HG02763 (cell line): ENCODE results near the gene SSPN.
"Not testable (repeated sequence)": the region's sequence is repeated elsewhere in the genome, so short reads cannot be mapped to it uniquely, and the experiment has no call there.

Experiments
- ATAC-seq: cut with Tn5 transposase; IDR thresholded peaks from one replicate; pipeline ENCODE4 v1.9.1; 2021; ENCODE audit warnings: mild to moderate bottlenecking, moderate library complexity; ENCODE audit not compliant: unreplicated experiment

Gene SSPN

DNA sequence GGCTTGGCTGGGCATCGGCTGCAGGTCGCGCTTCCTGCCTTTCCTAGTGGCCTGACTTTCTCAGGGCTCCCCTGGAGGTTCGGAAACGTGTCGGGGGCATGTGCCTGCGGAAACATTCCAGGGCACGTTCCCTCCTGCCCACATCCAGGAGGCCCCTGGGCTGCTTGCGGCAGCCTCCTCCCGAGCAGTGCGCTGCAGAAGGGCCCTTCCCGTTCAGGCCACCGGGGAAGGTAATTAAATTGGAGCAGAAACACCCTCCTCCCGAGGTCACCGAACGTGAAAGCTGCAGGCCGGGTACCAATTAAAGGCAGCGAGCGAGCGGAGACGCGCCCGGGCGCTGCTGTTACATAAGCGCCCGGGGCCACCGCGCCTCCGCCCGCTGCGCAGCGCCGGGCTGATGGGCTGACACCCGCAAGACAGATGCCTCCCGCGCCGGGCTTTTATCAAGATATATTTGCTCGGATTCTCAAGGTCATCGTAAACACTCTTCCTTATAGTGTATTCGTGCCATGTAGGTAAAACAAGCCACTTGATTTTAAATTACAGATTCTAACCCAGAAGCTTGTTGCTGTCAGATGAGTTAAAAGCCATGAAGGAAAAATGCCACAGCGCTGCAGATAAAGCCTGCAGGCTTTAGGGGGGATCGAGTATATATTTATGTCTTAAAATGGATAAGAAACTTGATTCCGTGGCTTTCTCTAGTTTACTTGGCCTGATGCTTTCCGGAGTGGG is 31.4 kb downstream of the SSPN start:
- ATAC-seq, result no peak

DNA sequence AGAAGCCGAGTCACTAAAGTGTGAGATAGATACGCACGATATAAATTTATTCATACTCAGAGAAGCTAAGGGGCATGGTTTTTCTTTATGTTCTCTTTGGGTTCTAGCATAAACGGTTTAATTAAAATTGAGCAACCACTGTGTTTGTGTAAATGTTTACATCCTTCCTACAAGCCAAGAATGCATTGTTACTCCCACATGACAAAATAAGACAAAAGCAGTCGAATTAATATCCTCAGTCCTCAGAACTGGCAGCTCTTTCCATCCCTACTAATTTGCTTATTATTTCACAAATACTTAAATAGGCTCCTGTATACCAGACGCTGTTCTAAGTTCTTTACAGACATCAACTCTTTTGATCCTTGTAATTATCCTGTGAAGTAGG is 32.0 kb downstream of the SSPN start:
- no peak for ATAC-seq

DNA sequence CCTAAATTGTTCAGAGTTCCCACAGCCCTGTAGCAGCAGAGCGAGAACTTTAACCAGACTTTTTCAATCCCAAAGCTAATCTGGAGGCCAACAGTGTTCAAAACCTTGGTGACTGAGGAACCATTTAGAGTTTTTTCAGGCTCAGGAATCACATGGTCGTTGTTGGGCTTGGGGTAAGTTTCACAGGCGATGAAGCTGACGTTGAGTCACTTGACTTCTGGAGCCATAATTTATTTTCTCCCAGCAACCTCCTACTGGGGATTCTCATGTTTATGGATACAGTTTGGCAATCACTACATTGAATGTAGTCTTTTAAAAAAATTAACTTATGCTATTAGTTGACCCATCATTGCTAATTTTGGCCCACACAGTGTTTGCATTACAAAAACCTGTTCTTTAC is 34.5 kb downstream of the SSPN start:
- no peak for ATAC-seq

DNA sequence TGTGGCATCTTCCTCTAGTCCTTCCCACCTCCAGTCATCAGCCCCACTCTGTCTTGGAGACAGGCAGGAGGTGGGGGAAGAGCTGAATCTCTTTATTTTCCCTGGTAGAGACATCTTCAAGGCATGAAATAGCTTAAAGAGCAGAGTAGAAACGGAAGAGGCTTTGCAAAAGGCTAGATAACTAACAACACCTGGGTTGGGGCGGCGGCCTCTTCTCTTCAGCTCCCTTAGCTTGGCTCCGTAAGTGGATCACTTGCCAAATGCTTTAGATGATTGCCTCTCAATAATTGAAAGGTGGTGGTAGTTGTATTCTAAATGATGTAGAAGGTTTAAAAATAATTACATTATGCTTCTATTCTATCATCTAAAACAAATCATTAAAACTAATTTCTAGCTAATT is 36.1 kb downstream of the SSPN start:
- ATAC-seq, result no peak

DNA sequence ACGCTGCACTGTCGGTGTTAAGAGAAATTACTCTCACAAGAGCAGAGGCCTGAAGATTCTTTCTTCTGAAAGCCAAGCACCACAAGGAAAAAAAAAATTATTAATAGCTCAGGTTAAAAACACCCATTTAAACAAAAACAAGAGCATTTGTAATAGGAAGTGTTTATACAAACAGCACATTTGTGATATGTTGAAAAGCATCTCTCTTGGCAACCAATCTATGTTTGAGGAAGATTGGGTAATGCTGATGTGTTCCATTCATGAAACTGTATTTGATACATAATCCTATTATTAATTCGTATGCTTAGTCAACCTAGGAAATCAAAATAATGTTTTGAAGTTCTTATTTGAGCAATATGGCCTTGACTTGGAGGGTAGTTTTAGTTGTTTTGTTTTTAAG is 36.5 kb downstream of the SSPN start:
- ATAC-seq, result no peak

DNA sequence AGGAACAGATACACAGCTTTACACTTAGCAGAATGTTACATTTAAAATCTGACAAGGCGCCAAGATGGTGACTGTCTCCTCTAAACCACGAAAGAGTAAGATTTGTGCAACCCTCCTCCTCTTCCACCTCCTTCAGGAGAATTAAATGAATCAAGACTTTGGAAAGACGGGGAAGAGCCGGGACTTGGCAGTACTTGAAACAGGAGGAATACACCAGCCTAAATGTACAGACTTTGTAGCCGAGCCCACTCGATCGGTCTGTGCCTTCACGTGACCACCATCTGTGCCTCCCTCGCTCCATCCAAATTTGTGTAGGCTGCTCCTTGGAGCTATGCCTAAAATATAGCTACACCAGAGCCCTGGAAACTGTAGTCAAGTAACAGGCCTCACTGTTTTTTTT is 38.3 kb downstream of the SSPN start:
- no peak for ATAC-seq

DNA sequence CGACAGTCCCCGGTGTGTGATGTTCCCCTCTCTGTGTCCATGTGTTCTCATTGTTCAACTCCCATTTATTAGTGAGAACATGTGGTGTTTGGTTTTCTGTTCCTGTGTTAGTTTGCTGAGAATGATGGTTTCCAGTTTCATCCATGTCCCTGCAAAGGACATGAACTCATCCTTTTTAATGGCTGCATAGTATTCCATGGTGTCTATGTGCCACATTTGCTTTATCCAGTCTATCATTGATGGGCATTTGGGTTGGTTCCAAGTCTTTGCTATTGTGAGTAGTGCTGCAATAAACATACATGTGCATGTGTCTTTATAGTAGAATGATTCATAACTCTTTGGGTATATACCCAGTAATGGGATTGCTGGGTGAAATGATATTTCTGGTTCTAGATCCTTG is 40.1 kb downstream of the SSPN start:
- not testable (repeated sequence) for ATAC-seq

DNA sequence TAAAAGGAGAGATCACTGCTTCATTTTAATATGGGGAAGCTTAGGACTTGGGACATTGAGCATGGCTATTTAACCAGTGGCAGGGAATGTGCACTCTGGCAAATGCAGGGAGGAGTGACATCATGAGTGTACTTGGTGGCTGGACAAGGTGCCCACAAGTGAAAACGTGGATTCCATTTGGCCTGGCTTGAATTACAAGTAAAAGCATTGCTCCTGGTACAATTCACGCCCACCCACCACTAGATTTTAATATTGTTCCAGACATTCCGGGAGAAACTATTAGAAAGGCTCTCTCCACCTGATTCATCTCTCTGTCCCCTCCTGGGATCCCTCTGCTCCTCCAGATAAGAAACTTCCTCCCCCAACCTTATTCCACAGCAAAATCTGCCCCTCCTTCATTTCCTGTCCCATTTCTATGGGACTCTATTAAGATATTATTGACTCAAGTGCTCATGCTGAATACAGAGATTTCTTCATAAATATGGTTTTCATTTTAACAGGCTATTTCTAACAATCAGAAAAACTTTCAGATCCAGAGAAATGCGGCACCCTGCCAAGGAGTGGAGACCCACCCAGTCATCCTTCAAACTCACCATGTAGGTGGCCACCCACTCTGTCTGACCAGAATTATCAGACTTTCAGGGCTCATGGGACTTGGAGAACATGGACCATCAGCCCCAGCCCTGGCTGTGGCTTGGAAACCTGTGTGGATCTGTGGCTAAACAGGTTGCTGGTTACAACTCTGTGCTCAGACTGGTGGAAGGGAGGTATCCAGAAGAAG is 43.2 kb downstream of the SSPN start:
- ATAC-seq, result no peak

DNA sequence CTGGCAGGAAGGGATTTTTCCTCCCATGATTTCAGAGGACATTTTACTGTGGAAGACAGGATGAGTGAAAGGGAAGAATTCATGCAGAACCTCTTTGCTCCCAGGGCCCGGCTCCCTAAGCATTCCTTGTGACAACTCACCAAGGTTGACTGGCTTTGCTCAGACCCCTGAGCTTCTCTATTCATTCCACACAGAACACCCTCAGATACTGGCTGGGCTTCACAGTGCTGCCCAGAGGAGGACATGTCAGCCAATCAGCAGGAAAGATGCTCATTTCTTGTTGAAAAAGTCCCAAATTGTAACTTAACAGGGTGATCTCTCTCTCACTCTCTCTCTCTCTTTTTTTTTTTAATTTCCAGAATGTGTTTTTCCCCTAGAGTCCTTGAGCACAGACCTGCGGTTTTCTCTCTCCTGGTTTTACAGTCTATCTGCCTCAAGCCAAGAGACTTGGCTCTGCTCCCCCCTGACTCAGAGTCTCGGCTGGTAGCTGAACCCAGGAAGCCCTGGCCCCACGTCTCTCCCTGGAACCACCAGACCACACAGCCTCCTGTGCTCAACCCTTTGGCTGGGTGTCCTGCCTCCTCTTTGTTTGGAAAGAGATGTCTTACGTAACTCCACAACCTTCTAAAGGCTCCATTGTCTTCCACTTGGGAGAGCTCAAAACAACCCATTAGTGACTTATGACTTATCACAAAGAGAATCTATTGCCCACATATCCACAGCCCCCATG is 43.9 kb downstream of the SSPN start:
- no peak for ATAC-seq

DNA sequence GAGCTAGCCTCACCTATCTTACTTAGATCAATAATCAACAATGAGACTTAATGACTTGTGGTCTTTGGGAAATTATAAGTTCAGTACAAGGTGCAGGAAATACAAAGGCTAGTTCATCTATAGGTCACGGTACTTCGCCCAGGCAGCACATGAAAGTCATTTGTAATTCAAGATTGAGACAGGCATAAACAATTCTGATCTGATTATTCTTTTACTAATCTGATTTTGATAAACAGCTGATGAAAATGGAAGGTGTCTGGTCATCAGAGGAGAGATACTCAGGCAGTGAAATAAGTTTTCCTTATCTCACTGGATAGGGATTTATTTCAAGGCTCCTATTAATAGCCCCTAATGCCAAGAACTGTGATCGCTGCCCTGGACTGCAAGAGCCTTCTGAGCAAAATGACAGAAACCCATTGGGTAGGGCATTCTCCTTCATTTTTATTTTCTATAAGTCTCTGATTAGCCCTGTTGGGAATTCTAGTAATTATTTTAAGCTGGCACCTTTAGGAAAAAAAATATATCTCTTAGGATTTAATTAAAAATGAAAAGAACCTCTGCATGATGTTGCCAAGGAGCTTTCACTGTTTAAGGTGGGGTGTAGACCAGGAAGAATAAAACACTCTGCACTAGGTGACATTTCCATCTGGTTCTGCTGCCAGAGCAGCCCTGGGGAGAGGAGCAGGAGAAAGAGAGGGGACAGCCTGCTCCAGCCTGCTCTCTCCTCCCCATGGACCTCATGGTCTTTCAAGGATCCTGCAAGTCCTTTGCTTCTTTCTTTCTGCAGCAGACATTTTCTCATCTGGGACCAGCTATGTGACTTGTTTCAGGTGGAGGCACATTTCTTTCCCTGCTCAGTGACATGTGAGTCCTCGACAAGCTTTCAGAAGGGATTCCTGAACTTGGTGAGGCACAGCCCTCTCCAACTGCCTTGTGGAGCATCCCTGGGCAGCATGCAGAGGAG is 44.8 kb downstream of the SSPN start:
- ATAC-seq, result no peak

DNA sequence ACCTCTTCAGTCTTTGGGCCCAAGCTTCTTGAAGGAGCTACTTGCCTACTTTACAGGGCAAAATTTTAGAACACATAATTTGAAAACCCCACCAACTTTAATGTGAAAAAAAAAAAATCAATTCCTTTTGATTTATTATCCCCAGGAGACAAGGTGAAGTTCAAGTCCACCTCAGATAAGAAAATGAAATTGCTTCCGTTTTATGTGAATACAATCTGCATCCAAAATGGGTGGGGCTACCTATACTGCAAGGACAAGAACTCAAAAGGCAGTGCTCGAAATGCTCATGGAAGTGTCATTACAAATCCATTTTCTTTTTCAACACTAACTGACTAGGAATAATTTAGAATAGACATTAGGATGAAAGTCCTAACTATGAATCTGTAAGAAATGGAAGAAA is 45.7 kb downstream of the SSPN start:
- ATAC-seq, result no peak

DNA sequence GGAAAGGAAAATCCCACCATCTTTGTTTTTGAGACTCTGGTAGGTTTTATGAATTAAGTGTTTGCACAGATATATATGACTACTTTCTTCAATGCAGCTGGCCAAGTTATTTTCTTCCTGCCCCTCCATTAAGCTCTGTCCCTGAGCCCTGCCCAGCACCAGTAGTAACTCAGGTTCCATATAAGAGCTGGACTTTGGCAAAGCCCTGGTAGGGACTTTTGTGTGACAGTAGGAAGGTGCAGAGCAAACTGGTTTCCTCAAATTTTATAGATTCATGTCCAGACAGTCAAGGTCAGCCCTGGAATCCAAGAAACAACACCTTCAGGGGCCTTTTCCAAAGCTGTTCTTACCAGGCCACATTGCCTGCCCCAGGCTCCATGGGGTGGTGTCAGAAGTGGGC is 47.3 kb downstream of the SSPN start:
- no peak for ATAC-seq

DNA sequence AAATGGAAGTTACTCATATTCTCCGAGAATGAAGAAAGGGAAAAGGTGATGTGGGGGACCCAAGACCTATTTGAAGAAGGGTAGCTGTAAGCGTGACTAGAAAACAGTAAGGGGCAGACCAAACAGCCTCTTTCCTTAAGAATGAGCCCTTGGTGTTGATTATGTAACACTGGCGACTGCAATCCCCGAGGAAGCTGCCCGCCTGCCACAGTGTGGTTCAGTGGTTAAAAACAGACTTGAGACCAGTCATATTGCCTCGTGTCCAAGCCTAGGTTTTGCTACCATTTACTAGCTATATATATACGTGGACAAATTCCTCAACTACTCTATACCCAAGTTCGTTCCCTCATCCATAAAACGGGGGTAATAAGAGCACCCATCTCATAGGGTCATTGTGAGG is 49.1 kb downstream of the SSPN start:
- ATAC-seq, result no peak

DNA sequence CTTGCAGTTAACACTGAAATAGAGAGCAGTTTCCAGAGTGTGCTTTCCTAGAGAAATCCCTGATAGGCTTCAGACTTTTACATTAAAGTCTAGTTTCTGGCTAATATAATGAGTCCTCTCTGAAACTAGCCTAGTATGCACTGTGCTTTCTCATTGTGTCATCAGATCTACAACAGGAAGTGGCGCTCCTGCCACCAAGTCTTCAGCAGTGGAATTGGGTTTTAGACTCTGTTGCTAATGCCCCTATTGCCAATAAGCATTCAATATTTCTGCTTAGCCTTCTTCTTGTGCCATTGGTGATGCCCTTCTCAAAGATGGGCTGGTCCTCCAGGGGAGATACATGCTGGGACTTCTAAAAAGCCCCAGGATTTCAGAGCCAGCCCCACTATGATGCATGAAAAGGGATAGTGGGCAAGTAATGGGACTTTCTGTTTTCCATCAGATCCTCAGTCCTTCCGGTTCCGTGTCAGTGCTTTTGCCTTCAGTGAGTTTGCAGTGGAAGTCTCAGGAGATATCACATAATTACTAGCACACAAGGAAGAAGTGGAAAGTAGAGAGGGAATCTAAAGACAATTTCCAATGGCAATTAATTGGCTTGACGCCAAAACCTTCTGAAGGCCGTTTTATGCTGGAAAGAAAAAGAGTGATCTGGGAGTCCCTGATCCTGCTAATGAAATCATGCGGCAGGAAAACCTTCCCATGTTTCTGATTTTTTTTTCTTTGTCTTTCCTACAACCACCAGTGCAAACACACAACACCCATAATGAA is 50.0 kb downstream of the SSPN start:
- no peak for ATAC-seq

DNA sequence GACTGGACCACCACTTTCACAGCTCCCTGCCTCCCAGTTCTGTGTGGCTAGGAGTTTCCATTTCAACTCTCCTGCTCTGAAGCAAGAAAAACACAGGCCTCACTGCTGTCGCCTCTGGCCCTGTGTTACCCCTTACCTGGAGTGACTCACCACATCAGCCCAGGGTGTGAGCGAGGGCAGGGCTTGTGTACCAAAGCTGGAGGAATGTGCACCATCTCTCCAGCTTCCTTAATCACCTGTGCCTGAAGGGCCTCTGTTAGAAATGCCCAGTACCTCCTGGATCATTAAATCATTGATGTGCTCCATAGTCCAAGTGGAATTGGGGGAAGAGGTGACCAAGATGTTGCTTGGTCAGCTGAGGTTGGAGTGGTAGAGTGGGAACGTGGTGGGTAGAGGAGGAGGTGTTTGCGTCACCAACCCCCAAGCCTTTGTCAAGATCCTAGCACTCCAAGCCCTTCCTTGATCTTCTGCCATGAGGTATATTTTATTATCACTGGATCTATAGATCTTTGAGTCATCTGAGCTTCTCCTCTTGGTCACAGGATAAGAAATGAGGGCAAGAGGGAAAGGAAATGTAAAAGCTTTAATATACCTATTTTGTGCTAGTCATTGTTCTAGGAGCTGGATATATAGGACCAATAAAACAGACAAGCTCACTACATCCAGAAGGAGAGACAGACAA is 51.3 kb downstream of the SSPN start:
- ATAC-seq, result no peak

DNA sequence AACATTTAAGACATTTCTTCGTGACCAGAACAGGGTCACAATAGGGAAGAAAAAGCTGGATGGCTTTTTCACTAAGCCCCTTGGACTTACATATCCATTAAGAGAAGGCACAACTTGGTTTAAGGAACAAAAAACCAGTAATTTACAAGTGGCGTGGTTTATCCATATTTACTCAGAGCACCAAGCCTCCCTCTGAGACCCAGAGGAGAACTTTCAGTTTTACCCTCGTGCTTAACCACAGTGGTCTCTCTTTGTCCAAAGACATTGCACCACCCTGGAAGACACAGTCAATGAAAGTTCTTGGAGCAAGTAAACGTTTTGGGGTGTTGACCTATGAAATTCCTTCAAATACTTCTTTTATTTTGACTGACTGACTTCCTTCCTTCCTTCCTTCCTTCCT is 52.5 kb downstream of the SSPN start:
- ATAC-seq, result no peak

DNA sequence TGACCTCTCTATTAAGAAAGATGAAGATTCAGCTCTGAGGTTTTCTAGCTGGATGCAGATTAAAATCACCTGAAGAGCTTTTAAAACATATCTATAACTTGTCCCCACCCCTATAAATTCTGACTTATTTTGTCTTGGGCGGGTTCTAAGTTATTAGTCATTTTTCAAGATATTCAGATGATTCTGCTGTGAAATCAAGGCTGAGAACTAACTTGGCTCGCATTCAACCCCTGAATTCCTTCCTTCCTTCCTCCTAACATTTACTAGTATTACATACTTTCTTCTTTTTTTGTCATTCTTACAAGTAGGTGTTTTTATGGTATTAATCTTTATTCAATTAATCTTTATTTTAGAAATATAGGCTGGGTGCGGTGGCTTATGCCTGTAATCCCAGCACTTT is 55.4 kb downstream of the SSPN start:
- no peak for ATAC-seq

DNA sequence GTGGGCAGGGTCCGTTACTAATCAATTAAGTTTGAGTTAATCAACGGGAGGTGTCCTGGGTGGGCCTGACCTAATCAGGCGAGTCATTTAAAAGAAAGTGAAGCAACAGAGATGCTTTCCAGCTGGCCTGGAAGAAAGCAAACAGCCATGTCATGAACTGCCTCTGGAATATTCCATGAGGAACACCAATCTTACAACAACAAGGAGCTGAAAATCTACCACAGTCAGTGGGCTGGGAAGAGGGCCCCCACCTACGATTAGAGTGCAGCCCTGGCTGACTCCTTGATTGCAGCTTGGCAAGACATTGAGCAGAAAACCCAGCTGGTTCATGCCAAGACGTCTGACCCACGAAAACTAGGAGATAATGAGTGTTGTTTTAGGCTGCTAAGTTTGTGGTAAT is 56.2 kb downstream of the SSPN start:
- ATAC-seq, result no peak

DNA sequence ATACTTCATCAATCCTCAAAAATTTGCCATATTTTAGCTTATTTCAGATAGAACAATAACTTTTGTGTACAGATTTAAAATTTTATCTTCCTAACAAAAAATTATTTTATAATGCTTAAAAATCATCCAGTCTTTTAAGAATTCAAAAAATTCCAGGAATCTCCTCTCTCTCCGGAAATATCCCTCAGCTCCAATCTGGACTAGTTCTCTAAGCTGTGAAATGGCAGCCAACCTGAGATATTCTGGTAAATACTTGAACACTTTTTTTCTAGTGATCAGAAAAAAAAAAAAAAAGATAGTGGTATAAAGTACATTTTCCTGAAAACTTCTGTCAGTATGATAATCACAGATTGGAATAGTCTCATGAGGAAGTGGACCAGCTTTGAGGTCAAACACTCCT is 57.6 kb downstream of the SSPN start:
- no peak for ATAC-seq
